Stimulated activated CD4-positive, alpha-beta T cell treated with anti-CD3 and anti-CD28 coated beads, Interleukin-15, amount 100 ng/mL, for 24 hours (primary cell): ENCODE results near the gene PDPR.
"Not testable (repeated sequence)": the region's sequence is repeated elsewhere in the genome, so short reads cannot be mapped to it uniquely, and the experiment has no call there.

ENCODE experiments used
- DNase-seq: peaks from one replicate; pipeline ENCODE4 v3.0.0-alpha.2; 2020

The PDPR gene

GRCh38 chr16:70113982-70114826 lies at the start of gene PDPR:
PDPR (plus strand) TSS chr16:70114332; CDS start chr16:70120493, 6,161 bp downstream.
- peak; percentile 96 for DNase-seq

GRCh38 chr16:70064841-70065370 lies 49.2 kb upstream of the PDPR start:
- peak; percentile 78 for DNase-seq

- DNase-seq = not testable (repeated sequence)
These were observed 48.8 kb upstream of the PDPR start for GRCh38 chr16:70065376-70065745.

- peak; percentile 95 for DNase-seq
These were observed 48.1 kb upstream of the PDPR start for GRCh38 chr16:70065746-70066658.

- DNase-seq = not testable (repeated sequence)
These were observed 47.4 kb upstream of the PDPR start for GRCh38 chr16:70066751-70067150.

GRCh38 chr16:70079081-70079480 lies 35.1 kb upstream of the PDPR start:
- not testable (repeated sequence) for DNase-seq

- DNase-seq = not testable (repeated sequence)
These were observed 32.9 kb upstream of the PDPR start for GRCh38 chr16:70081219-70081618.

GRCh38 chr16:70083931-70084330 lies 30.2 kb upstream of the PDPR start:
- not testable (repeated sequence) for DNase-seq

- not testable (repeated sequence) for DNase-seq
These were observed 26.0 kb upstream of the PDPR start for GRCh38 chr16:70088160-70088559.

GRCh38 chr16:70088877-70089276 lies 25.3 kb upstream of the PDPR start:
- DNase-seq = not testable (repeated sequence)

- not testable (repeated sequence) for DNase-seq
These were observed 24.8 kb upstream of the PDPR start for GRCh38 chr16:70089289-70089688.

GRCh38 chr16:70091104-70091503 lies 23.0 kb upstream of the PDPR start:
- not testable (repeated sequence) for DNase-seq

- not testable (repeated sequence) for DNase-seq
These were observed 20.0 kb upstream of the PDPR start for GRCh38 chr16:70094096-70094495.

- DNase-seq = not testable (repeated sequence)
These were observed 4.4 kb upstream of the PDPR start for GRCh38 chr16:70109583-70110279.

GRCh38 chr16:70112162-70112561 lies 2.0 kb upstream of the PDPR start:
- DNase-seq = not testable (repeated sequence)

- not testable (repeated sequence) for DNase-seq
These were observed 542 bp upstream of the PDPR start for GRCh38 chr16:70113599-70113981.

- not testable (repeated sequence) for DNase-seq
These were observed 4.2 kb downstream of the PDPR start for GRCh38 chr16:70118354-70118753.

- not testable (repeated sequence) for DNase-seq
These were observed 4.6 kb downstream of the PDPR start for GRCh38 chr16:70118776-70119175.

GRCh38 chr16:70120398-70120797 lies 6.3 kb downstream of the PDPR start:
- DNase-seq = not testable (repeated sequence)

- not testable (repeated sequence) for DNase-seq
These were observed 9.7 kb downstream of the PDPR start for GRCh38 chr16:70123822-70124221.

GRCh38 chr16:70126226-70126625 lies 12.1 kb downstream of the PDPR start:
- not testable (repeated sequence) for DNase-seq

- not testable (repeated sequence) for DNase-seq
These were observed 13.6 kb downstream of the PDPR start for GRCh38 chr16:70127706-70128105.
